HL-60 (cell line): ENCODE data around the gene CALN1.

Source experiments
- DNase-seq, 2 experiments: peaks; one replicate each; pipeline ENCODE4 v3.0.0-alpha.2; 2010 to 2020; ENCODE audit warnings: low read depth in 1 of 2, low spot score in 1 of 2
- H3K27ac ChIP-seq: fragments of 250-450 bp; sonication (Bioruptor Pico); replicated peaks from 2 replicates; pipeline ENCODE4 v1.5.1; 2020; ENCODE audit warnings: mild to moderate bottlenecking, moderate library complexity
- H3K27me3 ChIP-seq: fragments of 250-450 bp; sonication (Bioruptor Pico); 2 replicates; pipeline ENCODE4 v1.5.1; 2021; ENCODE audit warnings: mild to moderate bottlenecking, moderate library complexity; ENCODE audit not compliant: insufficient read depth, poor library complexity, severe bottlenecking
- H3K4me3 ChIP-seq: replicated peaks from 2 replicates; pipeline ENCODE4 v1.5.1; 2011; ENCODE audit warnings: mild to moderate bottlenecking, control low read depth, low read length; ENCODE audit not compliant: insufficient read depth
- CTCF ChIP-seq: IDR thresholded peaks from one replicate; pipeline ENCODE4 v1.5.1; 2011; ENCODE audit warnings: low read length, control low read depth, inconsistent platforms; ENCODE audit not compliant: insufficient read depth
- GABPA ChIP-seq: IDR thresholded peaks from 2 replicates; pipeline ENCODE4 v1.6.1; 2012; ENCODE audit warnings: low read depth
- POLR2AphosphoS5 ChIP-seq: IDR thresholded peaks from 2 replicates; pipeline ENCODE4 v1.6.1; 2012; ENCODE audit warnings: low read depth
- REST ChIP-seq: IDR thresholded peaks from 2 replicates; pipeline ENCODE4 v1.6.1; 2012; ENCODE audit warnings: low read depth; ENCODE audit not compliant: insufficient replicate concordance
- SPI1 ChIP-seq: IDR thresholded peaks from 2 replicates; pipeline ENCODE4 v1.6.1; 2012; ENCODE audit warnings: low read depth, mild to moderate bottlenecking, borderline replicate concordance

The CALN1 gene

GRCh38 chr7:72123913-72124312 is 288.2 kb downstream of the CALN1 start:
- no peak overlapping the region for H3K4me3 ChIP-seq
- H3K27ac ChIP-seq, result no peak overlapping the region
- no peak for TF ChIP-seq SPI1
- TF ChIP-seq GABPA, result no peak
- no peak for TF ChIP-seq POLR2AphosphoS5
- no peak for TF ChIP-seq REST
- no peak for TF ChIP-seq CTCF
- no peaks in the 10 kb centered on the region for H3K27me3 ChIP-seq
- DNase-seq, result no peak

- no peak for TF ChIP-seq GABPA
- TF ChIP-seq SPI1, result no peak
- TF ChIP-seq POLR2AphosphoS5, result no peak
- no peak for TF ChIP-seq CTCF
- no peak for TF ChIP-seq REST
- H3K4me3 ChIP-seq, result no peak overlapping the region
- no peaks in the 10 kb centered on the region for H3K27me3 ChIP-seq
- no peak for DNase-seq
- H3K27ac ChIP-seq, result no peak overlapping the region
Measured at GRCh38 chr7:72118366-72118765, 293.8 kb downstream of the CALN1 start.

- TF ChIP-seq CTCF (no peak), SPI1 (no peak), REST (no peak), GABPA (no peak), POLR2AphosphoS5 (no peak)
- DNase-seq, result no peak
- Histone ChIP-seq H3K27ac (no peak overlapping the region), H3K27me3 (no peaks in the 10 kb centered on the region), H3K4me3 (no peak overlapping the region)
Measured at GRCh38 chr7:72114129-72114528, 298.0 kb downstream of the CALN1 start.
